RKO (cell line): Measurements from ENCODE around the gene TBX5.
"Not testable (repeated sequence)": the region's sequence is repeated elsewhere in the genome, so short reads cannot be mapped to it uniquely, and the experiment has no call there.

ENCODE experiments used
- DNase-seq: peaks from one replicate; pipeline ENCODE4 v3.0.0-alpha.2; 2016; ENCODE audit warnings: low spot score

TBX5 gene

DNA sequence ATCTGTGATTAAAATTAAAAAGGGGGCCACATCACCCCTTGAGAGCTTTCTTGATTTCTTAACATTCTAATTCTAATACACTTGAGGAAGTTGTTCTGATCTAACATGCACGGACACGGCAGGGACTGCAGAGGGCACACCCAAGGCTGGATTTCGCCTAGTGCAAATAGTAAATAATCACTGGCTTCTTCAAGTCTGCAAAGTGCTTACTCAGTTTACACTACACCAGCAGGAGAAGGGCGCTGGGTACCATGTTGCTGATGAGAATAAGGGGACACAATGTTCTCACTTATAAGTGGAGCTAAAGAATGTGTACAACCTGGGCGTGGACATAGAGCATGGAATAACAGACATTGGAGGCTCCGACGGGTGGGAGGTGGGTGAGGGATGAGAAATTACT lies 34.2 kb downstream of the TBX5 start:
- DNase-seq: no peak

DNA sequence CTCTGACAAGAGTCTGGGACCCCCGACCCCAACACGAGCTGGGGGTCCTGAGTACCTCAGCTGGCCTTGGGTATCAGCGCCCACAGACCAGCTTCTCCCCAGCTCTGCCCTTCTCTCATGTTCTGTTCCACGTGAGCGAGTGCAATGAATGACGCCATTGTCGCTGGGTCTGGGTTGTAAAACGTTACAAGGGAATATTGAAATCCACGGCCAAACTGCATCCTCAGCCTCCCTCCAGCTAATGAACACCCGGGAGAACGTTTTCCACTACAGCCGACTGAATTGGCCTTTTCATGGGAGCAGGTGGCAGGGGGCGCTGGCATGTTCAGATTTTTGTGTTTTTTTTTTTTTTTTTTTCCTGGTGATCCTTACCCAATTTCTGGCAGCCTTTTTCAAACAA lies 34.7 kb downstream of the TBX5 start:
- DNase-seq: no peak

DNA sequence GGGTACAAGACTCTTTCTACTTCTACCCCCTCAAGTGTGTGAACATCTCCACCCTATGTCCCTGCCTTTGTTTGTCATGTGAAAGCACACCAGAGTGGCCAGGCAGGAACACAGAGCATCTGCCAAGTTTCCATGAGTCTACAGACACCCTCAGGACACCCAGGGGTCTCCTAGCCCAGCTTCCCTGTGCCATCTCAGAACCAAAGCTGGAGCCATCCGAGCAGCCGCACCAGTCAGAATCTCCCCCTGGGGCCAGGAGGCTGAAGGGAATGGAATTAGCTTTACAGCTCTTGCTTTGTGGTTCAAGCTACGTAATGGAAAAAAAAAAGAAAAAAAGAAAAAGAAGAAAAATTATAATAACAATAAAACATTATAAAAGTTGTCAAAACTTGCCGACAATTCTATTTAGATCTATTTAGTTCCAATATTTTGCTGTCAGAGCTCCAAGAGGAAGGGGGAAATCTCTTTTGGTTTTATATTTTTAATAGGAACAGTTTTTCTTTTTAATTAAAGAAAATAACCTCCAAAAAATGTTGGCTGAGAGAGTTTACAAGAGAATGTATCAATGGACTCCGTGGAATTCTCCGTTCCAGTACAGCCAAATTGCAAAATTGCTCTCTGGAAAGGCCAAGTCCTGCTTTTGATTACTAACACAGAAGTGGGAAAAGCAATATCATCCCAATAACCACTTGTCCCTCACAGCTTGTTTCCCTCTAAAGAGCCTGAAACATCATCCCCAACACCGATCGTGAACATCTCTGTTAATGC lies 37.1 kb downstream of the TBX5 start:
- DNase-seq: no peak

- no peak for DNase-seq
Measured at GRCh38 chr12:114361992-114362391, 44.0 kb downstream of the TBX5 start.

DNA sequence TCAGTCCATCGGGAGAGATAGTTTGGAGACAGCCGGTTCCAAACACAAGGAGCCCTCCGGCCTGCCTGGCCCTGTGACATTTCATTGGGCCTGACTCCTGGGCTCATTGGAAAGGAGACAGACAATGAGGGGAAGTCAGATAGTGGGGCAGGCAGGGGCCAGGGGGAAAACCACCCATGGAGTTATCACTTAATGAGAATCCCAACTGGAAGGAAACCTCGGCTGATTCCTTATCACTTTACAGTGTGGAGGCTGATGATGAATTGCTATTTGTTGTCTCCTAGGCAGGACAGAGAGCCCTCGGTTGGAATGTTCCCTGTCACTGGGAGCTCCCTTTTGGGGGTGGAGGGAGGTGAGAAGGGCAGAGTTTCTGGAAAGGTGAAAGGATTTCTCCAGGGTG lies 44.4 kb downstream of the TBX5 start:
- no peak for DNase-seq

DNA sequence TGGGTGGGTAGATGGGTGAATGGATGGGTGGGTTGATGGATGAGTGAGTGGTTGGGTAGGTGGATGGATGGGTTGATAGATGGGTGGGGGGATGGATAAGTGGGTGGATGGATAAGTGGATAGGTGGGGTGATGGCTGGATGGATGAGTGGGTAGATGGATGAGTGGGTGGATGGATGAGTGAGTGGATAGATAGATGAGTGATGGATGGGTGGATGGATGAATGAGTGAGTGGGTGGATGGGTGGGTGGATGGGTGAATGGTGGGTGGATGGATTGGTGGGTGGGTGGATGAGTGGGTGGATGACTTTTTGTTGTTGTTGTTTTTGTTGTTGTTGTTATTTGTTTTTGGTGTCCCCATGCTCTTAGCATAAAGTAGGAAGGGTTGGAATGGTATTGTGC lies 45.5 kb downstream of the TBX5 start:
- DNase-seq: no peak

DNA sequence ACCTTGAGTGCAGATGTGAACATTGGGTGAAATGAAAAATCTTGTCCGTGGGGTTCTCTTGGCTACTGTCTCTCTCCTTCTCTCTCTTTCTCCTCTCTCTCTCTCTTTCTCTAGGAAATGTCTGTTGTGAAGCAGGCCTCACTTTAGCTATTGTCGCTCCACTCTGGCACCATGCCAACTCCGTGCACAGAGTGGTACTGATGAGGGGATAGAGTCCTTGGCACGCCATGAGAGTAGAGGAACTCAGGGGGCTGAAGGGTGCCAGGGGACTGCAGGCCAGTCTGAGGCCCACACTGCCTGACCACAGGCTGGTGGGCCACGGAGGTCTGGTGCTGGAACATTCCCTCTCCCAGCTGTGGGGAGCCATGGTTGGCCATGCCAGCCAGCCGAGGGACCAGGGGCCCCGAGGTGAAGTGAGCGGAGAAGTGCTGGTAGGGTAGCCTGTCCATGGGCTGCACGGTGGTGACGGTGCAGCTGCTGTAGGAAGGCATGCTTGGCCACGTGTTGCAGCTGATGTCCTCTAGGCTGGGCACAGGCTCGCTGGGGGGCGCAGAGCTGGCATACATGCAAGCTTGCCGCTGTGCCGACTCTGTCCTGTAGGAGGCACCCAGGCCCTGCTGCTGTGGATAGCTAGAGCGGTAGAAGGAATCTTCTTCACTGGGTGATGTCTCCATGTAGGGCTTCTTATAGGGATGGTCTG lies 50.4 kb downstream of the TBX5 start:
- no peak for DNase-seq

DNA sequence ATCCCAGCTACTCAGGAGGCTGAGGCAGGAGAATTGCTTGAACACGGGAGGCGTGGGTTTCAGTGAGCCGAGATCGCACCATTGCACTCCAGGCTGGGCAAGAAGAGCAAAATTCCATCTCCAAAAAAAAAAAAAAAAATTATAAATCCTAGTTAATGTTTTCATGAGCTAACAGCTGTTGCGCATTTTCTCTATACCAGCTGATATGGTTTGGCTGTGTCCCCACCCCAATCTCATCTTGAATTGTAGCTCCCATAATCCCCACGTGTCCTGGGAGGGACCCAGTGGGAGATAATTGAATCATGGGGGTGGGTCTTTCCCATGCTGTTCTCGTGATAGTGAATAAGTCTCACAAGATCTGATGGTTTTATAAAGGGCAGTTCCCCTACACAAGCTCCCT lies 56.7 kb downstream of the TBX5 start:
- DNase-seq: not testable (repeated sequence)

DNA sequence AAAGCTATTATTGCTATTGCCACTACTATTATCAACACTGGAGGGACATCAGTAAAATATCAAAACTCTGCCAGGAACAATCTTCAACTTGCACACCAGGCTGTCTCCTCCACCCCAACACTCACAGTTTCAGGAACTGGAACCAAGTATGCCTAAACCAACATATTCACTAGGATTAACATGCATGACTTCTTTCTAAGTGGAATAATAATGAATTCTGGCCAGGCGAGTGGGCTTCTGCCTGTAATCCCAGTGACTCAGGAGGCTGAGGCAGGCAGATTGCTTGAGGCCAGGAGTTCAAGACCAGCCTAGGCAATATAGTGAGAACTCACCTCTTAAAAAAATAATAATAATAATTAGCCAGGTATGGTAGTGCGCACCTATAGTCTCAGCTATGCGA lies 58.1 kb downstream of the TBX5 start:
- no peak for DNase-seq

GRCh38 chr12:114344831-114345230 lies 61.1 kb downstream of the TBX5 start:
- no peak for DNase-seq

DNA sequence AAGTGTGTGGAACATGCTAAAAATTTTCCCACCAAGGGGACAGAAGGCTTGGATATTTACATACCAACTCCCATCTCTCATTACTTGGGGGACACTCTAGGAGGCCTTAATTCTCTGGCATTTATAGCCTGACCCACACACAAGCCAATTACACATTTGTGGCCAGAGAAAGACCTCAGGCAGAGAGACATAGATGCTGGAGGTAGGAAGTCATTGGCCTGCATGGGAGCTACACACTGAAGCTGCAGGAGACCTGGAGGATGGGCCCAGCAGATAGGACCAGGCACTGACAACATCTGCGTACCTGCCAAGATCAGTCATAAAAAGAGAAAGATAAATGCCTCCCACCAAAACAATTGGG lies 61.7 kb downstream of the TBX5 start:
- DNase-seq: no peak

DNA sequence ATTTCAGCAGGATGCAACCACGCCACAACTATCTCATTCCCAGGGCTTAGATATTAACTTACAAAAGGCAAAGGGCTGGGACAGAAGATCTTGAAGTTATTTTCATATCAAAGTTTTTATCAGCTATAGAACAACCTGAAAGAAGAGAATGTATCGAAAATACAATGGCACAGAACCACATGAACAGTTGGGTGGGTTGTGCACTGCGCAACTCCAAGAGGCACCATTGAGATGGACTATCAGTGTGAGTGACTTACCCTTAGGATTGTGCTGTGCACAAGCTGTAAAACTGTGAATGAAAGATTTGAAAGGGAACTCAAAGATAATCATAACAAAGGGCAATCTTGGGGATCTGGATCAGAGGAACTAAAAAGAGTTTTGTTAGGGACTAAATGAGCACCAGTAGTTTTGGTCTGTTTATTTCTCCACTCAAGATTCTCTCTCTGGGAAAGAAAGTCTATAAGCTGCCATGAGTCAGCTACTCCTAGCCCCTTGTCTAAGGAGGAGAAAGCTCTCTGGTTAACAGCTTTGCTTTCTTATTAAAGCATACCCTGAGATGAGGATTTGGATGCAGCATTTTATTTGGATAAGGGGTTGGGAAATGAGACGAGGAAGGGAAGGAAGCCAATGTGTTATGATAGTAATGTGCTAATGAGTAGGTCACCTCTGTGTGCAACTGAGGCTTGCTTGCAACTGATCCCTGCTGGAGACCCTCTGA lies 62.2 kb downstream of the TBX5 start:
- no peak for DNase-seq

DNA sequence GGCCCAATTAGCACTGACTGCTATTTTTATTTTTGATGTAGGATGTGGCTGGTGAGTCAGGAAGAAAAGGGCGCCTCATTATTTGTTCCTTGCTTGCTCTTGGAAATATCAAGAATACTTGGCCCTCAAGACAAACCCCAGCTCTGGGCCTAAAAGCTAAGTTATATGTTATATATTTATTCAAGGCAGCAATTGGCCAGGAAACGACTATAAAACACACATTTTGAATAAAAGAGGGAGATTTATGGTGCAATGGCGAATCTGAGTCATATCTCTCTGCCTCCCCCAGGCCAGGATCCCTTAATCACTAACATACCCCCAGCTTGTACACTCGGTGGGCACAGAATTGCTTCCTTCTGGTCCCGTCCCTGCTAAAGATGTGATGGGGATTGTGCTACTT lies 63.3 kb downstream of the TBX5 start:
- DNase-seq: no peak

DNA sequence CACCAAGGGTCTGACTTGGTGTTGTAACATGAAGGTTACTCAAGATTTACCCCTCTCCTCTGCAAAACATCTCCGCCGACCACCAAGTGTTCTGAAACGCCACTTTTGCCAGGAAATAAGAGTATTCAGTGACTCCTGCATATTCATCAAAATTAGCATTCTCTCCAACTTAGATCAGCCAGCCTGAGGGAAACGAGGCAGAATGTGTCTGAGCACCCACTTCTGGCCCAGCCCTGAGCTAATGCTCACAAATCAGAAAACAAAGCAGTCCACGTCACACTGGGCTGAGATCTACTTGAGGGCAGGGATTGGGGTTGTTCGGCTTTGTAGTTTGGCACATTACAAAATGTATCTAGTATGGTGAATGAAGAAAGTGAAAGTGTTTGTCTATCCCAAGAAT lies 64.3 kb downstream of the TBX5 start:
- DNase-seq: no peak

- DNase-seq: no peak
Measured at GRCh38 chr12:114340231-114340630, 65.7 kb downstream of the TBX5 start.

GRCh38 chr12:114339626-114340025 lies 66.3 kb downstream of the TBX5 start:
- DNase-seq: no peak

GRCh38 chr12:114335607-114336006 lies 70.3 kb downstream of the TBX5 start:
- DNase-seq: no peak

DNA sequence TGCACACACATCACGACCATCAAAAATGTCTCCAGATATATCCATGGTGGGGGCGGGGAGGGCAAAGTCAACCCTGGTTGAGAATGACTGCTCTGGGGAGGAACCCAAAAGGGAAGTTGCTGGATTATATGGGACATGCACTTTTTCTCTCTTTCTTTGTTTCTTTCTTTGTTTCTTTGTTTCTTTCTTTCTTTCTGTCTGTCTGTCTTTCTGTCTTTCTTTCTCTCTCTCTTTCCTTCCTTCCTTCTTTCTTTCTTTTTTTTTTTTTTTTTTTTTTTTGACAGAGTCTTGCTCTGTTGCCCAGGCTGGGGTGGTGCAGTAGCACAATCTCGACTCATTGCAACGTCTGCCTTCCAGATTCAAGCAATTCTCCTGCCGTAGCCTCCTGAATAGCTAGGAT lies 71.5 kb downstream of the TBX5 start:
- no peak for DNase-seq

- DNase-seq: no peak
Measured at GRCh38 chr12:114328292-114328691, 77.7 kb downstream of the TBX5 start.

DNA sequence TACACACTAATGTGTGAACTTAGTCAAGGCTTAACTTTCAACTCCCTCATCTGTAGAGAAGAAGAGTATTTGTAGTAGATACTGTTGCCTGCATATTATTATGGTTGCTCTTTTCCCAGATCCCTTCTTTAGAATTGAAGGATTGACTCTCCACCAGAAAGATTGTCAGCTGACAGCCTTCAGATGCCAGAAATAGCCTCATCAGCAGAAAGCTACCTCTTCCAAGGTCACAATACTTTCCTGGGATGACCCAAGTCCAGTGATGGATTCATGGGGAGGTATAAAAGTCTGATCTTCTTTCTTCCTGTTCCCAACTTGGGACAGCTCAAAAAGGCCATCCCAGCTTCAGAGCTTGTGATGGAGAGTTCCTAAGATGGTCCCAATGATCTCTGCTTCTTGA lies 78.2 kb downstream of the TBX5 start:
- no peak for DNase-seq

DNA sequence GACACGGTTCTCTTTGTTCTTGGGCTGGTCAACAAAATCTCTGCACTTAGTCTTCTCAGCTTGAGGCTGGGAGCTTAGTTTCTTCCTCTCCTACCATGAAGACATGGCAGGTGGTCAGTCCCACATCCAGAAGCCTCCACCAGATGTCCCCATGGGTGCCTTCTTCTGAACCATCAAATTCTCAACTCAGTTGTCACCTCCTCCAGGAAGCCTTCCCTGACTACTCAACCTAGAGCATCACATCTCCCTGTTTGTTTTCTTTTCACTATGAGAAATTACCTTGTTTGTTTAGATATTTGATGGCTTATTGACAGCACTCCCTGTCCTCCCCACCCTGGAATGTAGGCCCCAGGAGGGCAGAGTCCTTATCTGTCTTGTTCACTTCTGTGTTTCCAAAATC lies 84.4 kb downstream of the TBX5 start:
- DNase-seq: no peak

- no peak for DNase-seq
Measured at GRCh38 chr12:114320968-114321367, 85.0 kb downstream of the TBX5 start.

DNA sequence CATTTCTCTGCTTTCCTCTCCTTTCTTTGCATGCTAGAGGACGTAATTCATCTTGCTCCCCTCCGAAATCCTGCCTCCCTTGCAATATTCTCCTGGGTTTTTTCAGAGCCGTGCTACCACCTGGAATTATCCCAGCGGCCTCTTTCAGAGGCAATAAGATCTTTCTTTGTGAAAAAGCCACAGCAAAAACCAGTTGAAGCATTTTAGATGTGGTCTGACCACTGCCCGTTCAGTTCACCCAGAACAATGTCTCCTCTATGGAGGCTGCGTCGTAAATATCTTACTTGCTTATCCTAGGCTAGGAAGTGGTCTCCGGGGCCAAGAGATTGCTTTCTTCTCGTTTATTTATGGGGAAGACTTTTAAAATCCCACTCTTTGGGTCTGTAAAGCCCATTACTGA lies 85.8 kb downstream of the TBX5 start:
- no peak for DNase-seq
